HG02763 (cell line): ENCODE results near the gene EHF.

Source experiments
- ATAC-seq: cut with Tn5 transposase; IDR thresholded peaks from one replicate; pipeline ENCODE4 v1.9.1; 2021; ENCODE audit warnings: mild to moderate bottlenecking, moderate library complexity; ENCODE audit not compliant: unreplicated experiment

Gene EHF

DNA sequence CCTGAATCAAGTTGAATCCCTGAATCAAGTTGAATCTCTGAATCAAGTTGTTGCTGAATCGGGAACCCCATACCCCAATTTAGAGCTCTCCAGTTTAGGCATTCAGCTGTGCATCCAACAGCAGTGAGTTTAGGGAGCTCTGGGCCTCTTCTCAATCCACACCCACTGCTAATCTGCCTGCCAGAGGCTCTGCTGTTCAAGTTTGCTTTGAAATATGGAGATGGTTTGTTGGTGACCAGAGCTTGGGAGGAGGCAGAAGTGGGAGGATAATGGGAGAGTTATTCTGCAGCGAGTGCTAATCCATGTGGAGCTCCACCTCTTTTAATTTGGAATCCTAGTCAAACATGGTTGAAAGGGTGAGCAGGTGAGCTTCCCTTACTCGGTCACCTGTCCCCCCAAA lies 22.4 kb downstream of the EHF start:
- ATAC-seq: no peak

DNA sequence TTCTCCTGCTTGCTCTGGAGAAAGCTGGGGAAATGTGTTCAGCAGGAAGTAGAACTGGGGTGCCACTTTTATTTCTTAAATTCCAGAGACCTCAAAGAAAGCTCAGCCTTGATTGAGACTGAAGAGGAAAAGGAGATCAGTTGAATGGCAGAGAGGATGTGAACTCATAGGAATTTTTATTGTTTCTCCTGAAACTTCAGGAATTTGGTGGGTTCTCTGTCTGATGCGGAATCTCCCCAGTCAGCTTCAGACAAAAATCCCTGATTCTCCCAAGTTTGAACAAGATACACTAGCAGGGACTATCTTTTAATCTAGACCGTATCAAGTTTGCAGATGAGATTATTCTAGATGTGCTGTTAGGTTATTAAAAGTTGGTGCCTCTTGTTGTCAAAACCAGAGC lies 23.0 kb downstream of the EHF start:
- ATAC-seq: no peak

DNA sequence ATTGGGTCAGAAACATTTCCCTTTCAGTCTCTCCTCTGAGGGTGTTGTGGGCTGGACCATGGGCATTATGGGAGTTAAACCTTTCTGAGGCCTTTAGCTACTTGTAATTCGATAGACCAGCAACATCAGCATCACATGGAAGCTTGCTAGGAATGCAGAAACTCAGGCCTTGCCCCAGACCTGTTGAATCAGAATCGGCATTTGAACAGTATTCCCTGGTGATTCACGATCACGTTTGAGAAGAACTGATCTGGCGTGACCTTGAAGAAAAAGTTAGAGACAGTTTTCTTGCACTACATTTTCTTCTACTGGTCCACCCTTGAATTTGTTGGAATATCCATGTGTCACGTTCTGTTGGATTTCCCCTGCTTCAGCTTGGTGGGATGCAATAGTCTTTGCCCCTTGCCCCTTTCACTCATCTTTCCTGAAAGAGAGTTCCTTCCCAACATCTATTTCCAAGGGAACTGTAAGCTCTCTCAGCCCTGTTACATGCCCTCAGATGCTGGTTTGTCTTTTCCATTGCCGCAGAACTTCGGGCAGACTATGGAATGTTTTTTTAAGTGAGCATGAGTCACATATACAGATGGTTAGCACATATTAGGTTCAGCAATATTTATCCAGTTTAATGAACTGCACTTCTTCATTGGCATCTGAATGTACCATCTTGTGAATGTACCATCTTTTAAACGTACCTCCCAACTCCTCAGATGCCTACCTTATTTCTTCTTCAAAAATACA lies 23.9 kb downstream of the EHF start:
- ATAC-seq: no peak

DNA sequence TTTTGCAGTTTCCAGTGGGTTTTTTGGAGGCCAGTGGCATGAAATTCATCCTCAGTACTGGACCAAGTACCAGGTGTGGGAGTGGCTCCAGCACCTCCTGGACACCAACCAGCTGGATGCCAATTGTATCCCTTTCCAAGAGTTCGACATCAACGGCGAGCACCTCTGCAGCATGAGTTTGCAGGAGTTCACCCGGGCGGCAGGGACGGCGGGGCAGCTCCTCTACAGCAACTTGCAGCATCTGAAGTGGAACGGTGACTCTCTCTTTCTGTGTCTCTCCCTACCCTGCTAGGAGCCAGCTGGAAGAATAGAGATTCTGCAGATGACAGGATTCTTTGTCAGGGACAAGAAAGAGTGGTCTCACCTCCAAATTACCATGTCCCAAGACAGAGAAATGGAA lies 25.5 kb downstream of the EHF start:
- ATAC-seq: no peak

DNA sequence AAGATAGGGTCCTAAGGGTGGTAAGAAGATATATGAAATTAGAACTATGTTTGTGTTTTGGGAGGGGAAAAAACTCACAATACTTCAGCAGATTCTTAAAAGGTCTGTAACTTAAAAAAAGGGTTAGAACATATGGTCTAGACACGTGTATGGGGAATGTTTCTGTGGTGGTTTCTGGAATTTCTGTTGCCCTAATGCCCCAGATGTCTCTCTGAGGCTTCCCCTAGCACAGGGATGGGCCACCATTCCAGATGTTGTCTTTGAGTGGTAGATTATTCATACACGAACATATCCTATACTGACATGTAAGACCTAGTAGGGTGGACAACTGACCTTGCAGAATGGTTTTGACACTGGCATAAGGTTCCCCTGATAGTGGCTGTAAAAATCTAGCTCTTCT lies 26.2 kb downstream of the EHF start:
- ATAC-seq: no peak

DNA sequence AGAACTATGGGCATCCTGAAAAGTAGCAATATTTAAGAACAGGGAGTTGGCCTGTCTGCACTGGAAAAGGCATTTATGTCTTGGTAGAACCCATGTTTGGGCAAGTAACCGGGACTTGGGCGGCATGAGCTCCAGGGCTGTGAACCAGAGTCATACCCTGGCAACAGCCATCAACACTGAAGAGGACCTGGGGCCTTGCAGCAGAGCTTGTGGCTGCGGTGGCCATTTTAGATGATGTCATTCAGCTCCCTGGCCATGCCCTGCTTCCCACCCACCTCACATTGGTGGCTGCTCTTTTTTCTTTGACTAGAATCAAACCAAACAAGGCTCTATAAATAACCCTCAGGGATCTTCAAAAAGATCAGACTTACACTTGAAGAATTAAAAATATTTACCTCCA lies 26.6 kb downstream of the EHF start:
- no peak for ATAC-seq

GRCh38 chr11:34648036-34648435 lies 27.1 kb downstream of the EHF start:
- no peak for ATAC-seq

DNA sequence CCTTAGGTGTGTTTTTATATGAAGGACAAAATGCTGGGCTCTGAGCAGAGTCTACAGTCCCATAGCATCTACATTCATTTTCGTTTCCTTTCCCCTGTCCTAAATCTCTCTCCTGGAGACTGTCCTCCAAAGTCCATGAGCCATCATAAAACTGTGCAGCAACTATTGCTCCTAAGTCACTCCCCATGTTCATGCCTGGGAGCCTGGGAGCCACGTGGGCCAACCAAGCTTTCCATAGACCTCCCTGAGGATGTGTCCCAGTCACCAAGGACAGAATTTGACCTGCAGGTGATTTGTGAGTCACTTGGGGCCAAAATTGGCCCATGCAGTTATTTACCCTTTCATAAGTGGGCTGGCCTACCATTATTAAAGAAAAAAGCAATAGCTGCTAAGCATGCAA lies 28.7 kb downstream of the EHF start:
- no peak for ATAC-seq

DNA sequence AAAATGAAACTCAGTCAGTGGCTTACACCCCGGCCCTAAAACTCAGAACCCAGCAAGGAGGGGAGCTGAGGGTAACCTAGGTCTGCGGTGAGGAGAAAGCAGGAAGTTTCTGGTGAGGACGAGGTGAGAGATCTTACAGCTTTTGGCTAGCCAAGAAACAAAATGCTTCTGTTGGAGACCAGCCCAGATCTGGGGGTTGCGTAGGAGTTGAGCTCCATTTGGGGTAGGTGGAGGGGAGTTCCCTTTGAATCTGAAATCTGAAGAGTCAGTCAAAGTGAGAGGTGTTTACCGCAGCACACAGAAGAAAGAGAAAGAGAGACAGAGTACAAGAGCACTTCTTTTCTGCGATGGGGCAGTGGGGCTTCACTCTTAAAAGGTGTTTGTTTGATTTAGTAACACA lies 29.6 kb downstream of the EHF start:
- ATAC-seq: peak; percentile 93

DNA sequence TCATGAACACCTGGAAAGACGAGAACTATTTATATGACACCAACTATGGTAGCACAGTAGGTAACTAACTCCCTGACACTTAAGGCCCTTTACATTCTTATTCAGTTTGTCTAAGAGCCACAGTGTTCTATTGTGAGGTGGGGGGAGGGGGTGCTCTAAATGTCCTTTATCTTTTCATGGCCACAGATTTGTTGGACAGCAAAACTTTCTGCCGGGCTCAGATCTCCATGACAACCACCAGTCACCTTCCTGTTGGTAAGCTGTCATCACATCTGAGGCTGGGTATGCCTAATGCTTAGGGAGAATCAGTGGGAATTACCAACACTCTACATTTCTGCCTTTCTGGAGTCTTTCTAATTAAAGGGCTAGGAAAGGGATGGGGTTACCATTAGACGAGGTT lies 30.7 kb downstream of the EHF start:
- no peak for ATAC-seq

DNA sequence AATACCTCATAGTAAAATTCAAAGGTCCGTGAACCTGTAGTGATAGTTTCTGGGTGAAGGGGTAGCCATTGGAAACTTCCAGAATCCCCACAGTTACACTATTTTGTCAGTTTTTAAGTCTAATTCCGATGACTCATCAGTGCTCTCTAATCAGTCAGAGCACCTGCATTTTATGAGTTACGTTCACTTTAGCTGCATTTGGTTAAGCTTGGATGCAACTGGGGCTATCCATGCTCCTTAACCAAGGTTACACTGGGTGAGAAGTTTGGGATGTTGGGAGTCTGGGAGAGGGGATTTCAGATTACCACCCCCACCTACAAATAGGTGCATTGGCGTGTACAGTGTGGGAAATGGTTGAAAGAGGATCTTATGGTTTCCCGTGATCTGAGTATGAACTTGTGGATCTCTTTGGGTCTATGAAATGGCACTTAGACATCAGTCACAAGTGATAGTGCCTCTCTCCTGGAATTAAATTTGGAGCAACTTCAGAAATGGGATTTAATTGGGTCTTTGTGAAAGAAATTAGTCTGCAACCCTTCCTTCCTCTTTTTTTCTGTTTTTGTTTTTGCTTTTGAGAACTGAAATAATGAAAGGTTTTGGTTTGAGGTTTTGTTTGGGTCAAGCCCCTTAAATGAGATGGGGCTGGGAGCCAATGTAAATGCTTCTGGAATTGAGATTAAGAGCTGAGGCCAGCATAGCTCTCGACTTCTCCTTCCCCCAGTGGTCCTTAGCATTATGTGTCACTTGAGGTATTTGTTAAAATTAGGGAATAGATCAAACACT lies 31.5 kb downstream of the EHF start:
- no peak for ATAC-seq

- no peak for ATAC-seq
Observed at GRCh38 chr11:34653031-34653430, 32.1 kb downstream of the EHF start.

DNA sequence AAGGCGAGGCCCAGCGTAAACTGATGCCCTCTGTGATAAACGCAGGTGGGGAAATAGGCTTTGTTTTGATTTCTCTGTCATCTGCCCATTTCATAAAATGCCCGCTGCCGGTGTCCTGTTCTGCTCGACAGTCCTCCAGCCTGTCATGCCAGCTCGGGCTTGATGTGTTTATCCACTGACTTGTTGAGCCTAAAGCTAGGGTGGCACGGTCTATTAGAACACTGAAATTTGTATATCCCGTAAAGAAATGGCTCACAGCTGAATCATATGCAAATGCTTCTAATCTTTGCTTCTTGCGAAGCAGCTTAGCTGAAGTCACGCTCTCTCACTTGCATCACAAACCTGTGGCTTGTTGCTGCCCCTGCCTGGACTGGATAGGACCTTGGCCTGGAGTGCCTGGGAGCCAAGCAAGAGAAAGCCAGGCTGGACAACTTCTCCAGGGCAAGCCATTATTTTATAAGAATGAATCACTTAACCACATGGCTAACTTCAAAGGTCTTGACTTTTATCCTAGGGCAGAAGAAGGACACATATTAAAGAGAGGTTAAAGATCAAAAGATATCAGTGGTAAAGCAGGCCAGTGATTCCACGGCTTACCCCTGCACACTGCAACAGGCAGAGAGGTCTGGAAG lies 33.1 kb downstream of the EHF start:
- ATAC-seq: no peak

DNA sequence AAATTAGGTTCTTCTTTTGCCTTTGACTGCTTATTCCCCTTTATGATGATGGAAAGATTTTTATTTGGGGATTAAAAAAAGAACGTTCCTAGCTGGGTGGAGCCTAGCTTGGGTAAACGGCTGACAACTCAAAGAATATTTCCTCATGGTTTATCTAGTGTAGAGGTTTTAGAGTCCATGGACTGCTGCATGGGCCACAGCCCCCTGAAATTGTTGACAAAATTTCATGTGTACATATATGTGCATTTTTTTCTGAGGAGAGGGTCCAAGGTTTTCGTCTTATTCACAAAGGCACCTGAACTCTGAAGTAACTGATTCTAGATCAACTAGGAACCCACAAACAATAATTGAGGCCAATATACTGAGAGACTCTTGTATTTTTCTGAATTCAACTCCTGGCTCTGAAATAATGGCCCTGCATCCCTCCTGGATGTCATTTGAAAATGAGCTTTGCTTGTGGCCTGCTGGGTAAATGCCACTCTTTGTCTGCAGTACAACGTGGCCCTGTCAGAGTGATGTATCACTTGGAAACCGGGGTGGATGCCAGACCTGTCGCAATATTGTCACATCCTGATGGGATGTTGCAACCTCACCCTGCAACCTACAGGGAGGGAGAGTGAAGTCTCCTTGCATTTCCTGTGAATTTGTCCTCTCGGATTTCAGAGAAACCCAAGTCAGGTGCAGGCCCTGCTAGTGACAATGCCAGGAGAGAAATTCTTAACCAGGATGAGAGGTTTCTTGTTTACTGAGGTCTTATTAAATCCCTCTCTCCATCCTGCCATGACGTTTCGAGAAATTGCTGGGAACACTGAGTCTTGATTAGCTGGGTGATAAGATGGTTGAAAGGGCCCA lies 33.8 kb downstream of the EHF start:
- ATAC-seq: no peak

GRCh38 chr11:34655335-34656008 lies 34.6 kb downstream of the EHF start:
- no peak for ATAC-seq

- no peak for ATAC-seq
Observed at GRCh38 chr11:34656062-34656720, 35.3 kb downstream of the EHF start.

- ATAC-seq: no peak
Observed at GRCh38 chr11:34658071-34659015, 37.5 kb downstream of the EHF start.

DNA sequence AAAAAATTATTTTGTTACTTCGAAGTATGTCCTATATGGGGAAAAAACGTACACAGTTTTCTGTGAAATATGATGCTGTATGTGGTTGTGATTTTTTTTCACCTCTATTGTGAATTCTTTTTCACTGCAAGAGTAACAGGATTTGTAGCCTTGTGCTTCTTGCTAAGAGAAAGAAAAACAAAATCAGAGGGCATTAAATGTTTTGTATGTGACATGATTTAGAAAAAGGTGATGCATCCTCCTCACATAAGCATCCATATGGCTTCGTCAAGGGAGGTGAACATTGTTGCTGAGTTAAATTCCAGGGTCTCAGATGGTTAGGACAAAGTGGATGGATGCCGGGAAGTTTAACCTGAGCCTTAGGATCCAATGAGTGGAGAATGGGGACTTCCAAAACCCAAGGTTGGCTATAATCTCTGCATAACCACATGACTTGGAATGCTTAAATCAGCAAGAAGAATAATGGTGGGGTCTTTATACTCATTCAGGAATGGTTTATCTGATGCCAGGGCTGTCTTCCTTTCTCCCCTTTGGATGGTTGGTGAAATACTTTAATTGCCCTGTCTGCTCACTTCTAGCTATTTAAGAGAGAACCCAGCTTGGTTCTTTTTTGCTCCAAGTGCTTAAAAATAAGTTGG lies 38.3 kb downstream of the EHF start:
- ATAC-seq: no peak
